Upper lobe of right lung (tissue), 1 donor: ENCODE results near the gene IFT25. TPM values are rescaled to one million over a fixed set of nuclear protein-coding genes. Genes with fewer than 3 reads are reported as not detected.

Experiments
- ATAC-seq: fragments of 200-7000 bp; cut with Tn5 transposase; one replicate; pipeline ENCODE4 v1.9.1; 2020; ENCODE audit warnings: mild to moderate bottlenecking, moderate library complexity
- DNase-seq: peaks from one replicate; pipeline ENCODE4 v3.0.0-alpha.2; 2020
- H3K27ac ChIP-seq: fragments of 200-600 bp; one replicate; pipeline ENCODE4 v1.8.0; 2022
- H3K27me3 ChIP-seq: fragments of 200-600 bp; one replicate; pipeline ENCODE4 v1.8.0; 2022; ENCODE audit warnings: mild to moderate bottlenecking
- H3K36me3 ChIP-seq: fragments of 200-600 bp; one replicate; pipeline ENCODE4 v1.8.0; 2022
- H3K4me1 ChIP-seq: fragments of 200-600 bp; one replicate; pipeline ENCODE4 v1.8.0; 2022
- H3K4me3 ChIP-seq: fragments of 200-600 bp; one replicate; pipeline ENCODE4 v1.8.0; 2022; ENCODE audit warnings: mild to moderate bottlenecking
- H3K9me3 ChIP-seq: fragments of 200-600 bp; one replicate; pipeline ENCODE4 v1.8.0; 2022
- CTCF ChIP-seq: fragments of 200-600 bp; IDR thresholded peaks from one replicate; pipeline ENCODE4 v1.8.0; 2022; ENCODE audit warnings: antibody characterized with exemption
- intact Hi-C: fragments of 100-400 bp; cut with DNase I; formaldehyde crosslinking; loops from one replicate; pipeline ENCODE4 v1.11.0; 2022
- total RNA-seq: library from RNA; stranded (reverse); fragmentation: NEBNext Ultra II Directional; extraction: Animal tissue kit (Norgen Biotek cat#: 25700); gene quantifications from one replicate; pipeline ENCODE4 v1.2.1, GENCODE V29; 2021
- donor health status: DM: no; HTN: yes; CAD: no; lungs with severe emphysema.

Gene IFT25
- total RNA-seq, 1 donor from 2014 or later: 16.8 TPM

- TF ChIP-seq CTCF: no peak
- Histone ChIP-seq H3K9me3 (no peaks in the 10 kb centered on the region), H3K27ac (no peak overlapping the region), H3K36me3 (peaks cover 86% of the 10 kb centered on the region), H3K4me1 (no peaks in the 10 kb centered on the region), H3K4me3 (no peak overlapping the region), H3K27me3 (no peaks in the 10 kb centered on the region)
- ATAC-seq (no peak), DNase-seq (no peak)
- intact Hi-C loops: loop anchor here (10.0 kb wide), 1 partner anchor 99 kb away; no protein-coding TSS in a partner anchor
These were observed 18.0 kb upstream of the IFT25 start for GRCh38 chr1:53963460-53963859.

GRCh38 chr1:53962395-53962794 lies 16.9 kb upstream of the IFT25 start:
- Histone ChIP-seq H3K36me3 (peaks cover 76% of the 10 kb centered on the region), H3K27me3 (no peaks in the 10 kb centered on the region), H3K9me3 (no peaks in the 10 kb centered on the region), H3K4me1 (peaks cover 1% of the 10 kb centered on the region), H3K27ac (no peak overlapping the region), H3K4me3 (no peak overlapping the region)
- no peak for TF ChIP-seq CTCF
- intact Hi-C loops: loop anchor here (10.0 kb wide), 1 partner anchor 98 kb away; no protein-coding TSS in a partner anchor
- ATAC-seq (no peak), DNase-seq (no peak)

GRCh38 chr1:53959664-53960250 lies 14.3 kb upstream of the IFT25 start:
- peak; percentile 51 for TF ChIP-seq CTCF
- Histone ChIP-seq H3K27ac (no peak overlapping the region), H3K4me1 (peaks cover 15% of the 10 kb centered on the region), H3K9me3 (no peaks in the 10 kb centered on the region), H3K36me3 (peaks cover 56% of the 10 kb centered on the region), H3K27me3 (no peaks in the 10 kb centered on the region), H3K4me3 (no peak overlapping the region)
- peak; percentile 49 for ATAC-seq
- intact Hi-C loops: loop anchor here (10.0 kb wide), 1 partner anchor 95 kb away; no protein-coding TSS in a partner anchor
- DNase-seq: no peak

GRCh38 chr1:53957194-53957818 lies 11.8 kb upstream of the IFT25 start:
- TF ChIP-seq CTCF: no peak
- Histone ChIP-seq H3K4me1 (peaks cover 15% of the 10 kb centered on the region), H3K36me3 (peaks cover 56% of the 10 kb centered on the region), H3K9me3 (no peaks in the 10 kb centered on the region), H3K27me3 (no peaks in the 10 kb centered on the region), H3K4me3 (no peak overlapping the region), H3K27ac (peak overlapping the region; percentile 28)
- intact Hi-C loops: no loop called here
- DNase-seq: no peak
- ATAC-seq: peak; percentile 74

GRCh38 chr1:53956308-53957168 lies 11.0 kb upstream of the IFT25 start:
- no peaks in the 10 kb centered on the region for H3K9me3 ChIP-seq
- no peak overlapping the region for H3K4me3 ChIP-seq
- intact Hi-C loops: no loop called here
- H3K36me3 ChIP-seq: peaks cover 56% of the 10 kb centered on the region
- H3K27ac ChIP-seq: peak overlapping the region; percentile 28
- no peak for TF ChIP-seq CTCF
- DNase-seq (no peak), ATAC-seq (peak; percentile 67)
- H3K27me3 ChIP-seq: no peaks in the 10 kb centered on the region
- H3K4me1 ChIP-seq: peaks cover 15% of the 10 kb centered on the region
